ENCODE data around the gene PCDH8.

PCDH8 gene

GRCh38 chr13:52798770-52799430 lies 49.5 kb downstream of the PCDH8 start:
- CTCF ChIA-PET = no interaction called here
- DNase-seq (ENCODE audit: low spot score) = no peak
- TF ChIP-seq, protein P1, sequence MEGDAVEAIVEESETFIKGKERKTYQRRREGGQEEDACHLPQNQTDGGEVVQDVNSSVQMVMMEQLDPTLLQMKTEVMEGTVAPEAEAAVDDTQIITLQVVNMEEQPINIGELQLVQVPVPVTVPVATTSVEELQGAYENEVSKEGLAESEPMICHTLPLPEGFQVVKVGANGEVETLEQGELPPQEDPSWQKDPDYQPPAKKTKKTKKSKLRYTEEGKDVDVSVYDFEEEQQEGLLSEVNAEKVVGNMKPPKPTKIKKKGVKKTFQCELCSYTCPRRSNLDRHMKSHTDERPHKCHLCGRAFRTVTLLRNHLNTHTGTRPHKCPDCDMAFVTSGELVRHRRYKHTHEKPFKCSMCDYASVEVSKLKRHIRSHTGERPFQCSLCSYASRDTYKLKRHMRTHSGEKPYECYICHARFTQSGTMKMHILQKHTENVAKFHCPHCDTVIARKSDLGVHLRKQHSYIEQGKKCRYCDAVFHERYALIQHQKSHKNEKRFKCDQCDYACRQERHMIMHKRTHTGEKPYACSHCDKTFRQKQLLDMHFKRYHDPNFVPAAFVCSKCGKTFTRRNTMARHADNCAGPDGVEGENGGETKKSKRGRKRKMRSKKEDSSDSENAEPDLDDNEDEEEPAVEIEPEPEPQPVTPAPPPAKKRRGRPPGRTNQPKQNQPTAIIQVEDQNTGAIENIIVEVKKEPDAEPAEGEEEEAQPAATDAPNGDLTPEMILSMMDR (conservative IDR thresholded peaks at IDR 0.05; ENCODE audit: low read depth) = no peak
- POLR2A ChIA-PET (ENCODE audit: low non-redundant PET) = no interaction called here
- no peak overlapping the region for H3K27ac ChIP-seq

GRCh38 chr13:52797176-52797575 lies 51.3 kb downstream of the PCDH8 start:
- CTCF ChIA-PET = no interaction called here
- POLR2A ChIA-PET (ENCODE audit: low non-redundant PET) = no interaction called here
- no peak for DNase-seq (ENCODE audit: low spot score)
- no peak overlapping the region for H3K27ac ChIP-seq
- TF ChIP-seq, protein P1 (conservative IDR thresholded peaks at IDR 0.05; ENCODE audit: low read depth) = no peak

DNA sequence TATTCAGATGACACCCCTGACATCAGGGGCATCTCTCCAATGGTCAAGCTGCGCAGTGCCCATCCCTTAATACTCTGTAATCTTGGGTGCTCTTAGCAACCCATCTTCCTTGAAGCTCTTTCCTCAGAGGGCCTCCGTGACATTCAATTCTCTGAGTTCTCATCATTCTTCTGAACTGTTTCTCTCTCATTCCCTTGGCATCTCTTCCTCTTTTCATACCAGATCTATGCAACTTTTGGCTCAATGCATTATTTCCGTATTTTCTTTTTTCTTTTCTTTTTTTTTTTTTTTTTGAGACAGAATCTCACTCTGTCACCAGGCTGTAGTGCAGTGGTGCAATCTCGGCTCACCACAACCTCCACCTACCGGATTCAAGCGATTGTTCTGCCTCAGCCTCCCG lies 53.9 kb downstream of the PCDH8 start:
- no peak for DNase-seq (ENCODE audit: low spot score)
- CTCF ChIA-PET = interaction anchor here (0.6 kb wide), 1 partner anchor 82 kb away, joined by 3 read pairs; no protein-coding TSS in a partner anchor
- no peak overlapping the region for H3K27ac ChIP-seq
- TF ChIP-seq, protein P1 (conservative IDR thresholded peaks at IDR 0.05; ENCODE audit: low read depth) = no peak
- POLR2A ChIA-PET (ENCODE audit: low non-redundant PET) = no interaction called here

DNA sequence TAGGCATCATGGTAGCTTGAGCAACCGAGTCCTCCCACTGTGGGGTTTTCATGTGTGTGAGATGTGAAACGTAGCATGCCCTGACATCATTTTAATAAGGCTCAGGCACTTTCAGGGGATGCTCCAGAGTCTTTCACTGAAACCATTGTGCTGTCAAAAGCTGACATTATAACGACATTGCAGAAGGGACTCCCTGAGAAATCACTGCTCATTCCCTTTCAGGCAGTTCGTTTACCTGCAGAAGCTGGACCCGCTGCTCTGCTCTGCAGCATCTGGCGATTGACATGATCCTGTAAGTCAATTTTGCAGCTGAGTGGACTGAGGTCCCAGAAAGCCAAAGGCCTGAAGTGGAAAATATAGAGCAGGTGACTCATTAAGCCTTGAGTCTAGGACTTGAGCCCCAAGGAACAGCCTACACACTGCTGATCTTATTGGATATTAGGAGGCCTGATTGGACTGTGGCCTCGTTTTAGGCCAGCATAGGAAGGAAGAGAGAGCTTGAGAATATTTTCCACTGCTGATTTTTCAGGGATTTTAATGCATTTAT lies 54.9 kb downstream of the PCDH8 start:
- ChIA-PET POLR2A (ENCODE audit: low non-redundant PET) (no interaction called here), CTCF (interaction anchor here (0.6 kb wide), 1 partner anchor 16 kb away, joined by 4 read pairs; no protein-coding TSS in a partner anchor)
- H3K27ac ChIP-seq = no peak overlapping the region
- TF ChIP-seq, protein P1 (conservative IDR thresholded peaks at IDR 0.05; ENCODE audit: low read depth) = no peak
- DNase-seq (ENCODE audit: low spot score) = no peak

All from RWPE1 (cell line).